Prostate gland (tissue), 2 donors: ENCODE data around the gene KHDRBS1. TPM values are rescaled to one million over a fixed set of nuclear protein-coding genes. Genes with fewer than 3 reads are reported as not detected.
"Not testable (repeated sequence)": the region's sequence is repeated elsewhere in the genome, so short reads cannot be mapped to it uniquely, and the experiment has no call there.

Source experiments
- DNase-seq: peaks from one replicate; pipeline ENCODE4 v3.0.0-alpha.2; 2019; ENCODE audit warnings: low spot score
- H3K27ac ChIP-seq, 2 donors: fragments of 200-600 bp; sonication (generic); 2 replicates each; pipeline ENCODE4 v1.5.1; 2017 to 2019
- H3K27me3 ChIP-seq: fragments of 200-600 bp; sonication (generic); replicated peaks from 2 replicates; pipeline ENCODE4 v1.5.1; 2019; ENCODE audit not compliant: insufficient read depth
- H3K36me3 ChIP-seq, 2 donors: fragments of 200-600 bp; sonication (generic); 1 replicate in 1 of 2; 2 replicates in 1 of 2; pipeline versions ENCODE4 v1.5.1 to v1.8.1; 2017 to 2019
- H3K4me1 ChIP-seq: fragments of 200-600 bp; sonication (generic); replicated peaks from 2 replicates; pipeline ENCODE4 v1.5.1; 2019
- H3K4me3 ChIP-seq, 2 donors: fragments of 200-600 bp; sonication (generic); 2 replicates each; pipeline ENCODE4 v1.5.1; 2017 to 2019
- H3K9me3 ChIP-seq: fragments of 200-600 bp; sonication (generic); 2 replicates; pipeline ENCODE4 v1.5.1; 2017
- CTCF ChIP-seq, 4 experiments: fragments of 200-600 bp in 2 of 4; fragments of 450-650 bp in 2 of 4; sonication (generic) in 2 of 4; IDR thresholded peaks; 1 replicate in 3 of 4; 2 replicates in 1 of 4; pipeline ENCODE4 v1.5.1; 2016 to 2019; ENCODE audit warnings: antibody characterized with exemption in 4 of 4, mild to moderate bottlenecking in 2 of 4, moderate library complexity in 2 of 4
- POLR2A ChIP-seq: fragments of 450-650 bp; IDR thresholded peaks from one replicate; pipeline ENCODE4 v1.6.1; 2016; ENCODE audit warnings: antibody characterized with exemption, mild to moderate bottlenecking
- POLR2AphosphoS5 ChIP-seq: sonication (generic); formaldehyde crosslinking; IDR thresholded peaks from one replicate; pipeline ENCODE4 v1.6.1; 2017; ENCODE audit warnings: antibody characterized with exemption
- WGBS: methylation state at CpG from one replicate; pipeline ENCODE4 v1.1.5; 2018; 5-methylcytosine and 5-hydroxymethylcytosine counted together
- intact Hi-C: fragments of 100-400 bp; cut with DNase I; formaldehyde crosslinking; loops from one replicate; pipeline ENCODE4 v1.14.2; 2022
- microRNA-seq: library from miRNA; unstranded; fragments of <30 nt; microRNA quantifications from one replicate; pipeline ENCODE4, GENCODE V29; 2016
- small RNA-seq, 2 donors: library from RNA; depleted of rRNA; stranded (forward); fragments of <200 nt; gene quantifications; one replicate each; pipeline ENCODE3, GENCODE V24; 2016
- total RNA-seq, 2 donors: library from RNA; depleted of rRNA; stranded (reverse); fragments of >200 nt; gene quantifications; one replicate each; pipeline ENCODE4 v1.1.0, GENCODE V29; 2016

The KHDRBS1 gene
- total RNA-seq, 2 donors from 2014 or later, result 77.3 to 77.6 TPM

GRCh38 chr1:32077451-32077850 is 63.8 kb downstream of the KHDRBS1 start:
- TF ChIP-seq CTCF (IDR thresholded peaks at IDR 0.05), result no peak
- TF ChIP-seq POLR2A, result no peak
- no peak for TF ChIP-seq POLR2AphosphoS5
- no peak overlapping the region for H3K27ac ChIP-seq
- no peaks in the 10 kb centered on the region for H3K9me3 ChIP-seq
- peaks cover 0 to 4% of the 10 kb centered on the region in 2 donors for H3K36me3 ChIP-seq
- 88% methylated on average over 3 of the region's 3 CpGs for WGBS
- H3K4me1 ChIP-seq, result peaks cover 4% of the 10 kb centered on the region
- intact Hi-C loops, result no loop called here
- no peaks in the 10 kb centered on the region for H3K27me3 ChIP-seq
- H3K4me3 ChIP-seq, result no peak overlapping the region
- no peak for DNase-seq

DNA sequence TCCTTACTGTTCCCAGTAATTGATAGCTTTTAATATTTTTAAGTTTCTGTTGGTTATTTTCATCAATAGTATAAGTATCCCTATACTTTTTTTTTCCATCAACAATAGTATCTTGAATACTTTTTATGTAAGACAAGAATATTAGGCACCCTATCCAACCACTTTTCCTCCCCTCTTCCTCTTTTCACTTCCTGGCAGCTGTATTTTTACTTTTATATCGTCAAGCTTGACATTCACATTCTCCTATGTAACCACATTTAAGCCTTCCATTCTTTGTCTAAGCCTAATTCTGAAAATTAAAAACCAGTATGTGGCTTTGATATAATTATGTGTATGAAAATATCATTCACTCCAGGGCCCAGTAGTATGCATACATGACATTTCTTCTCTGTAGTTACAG is 68.4 kb downstream of the KHDRBS1 start:
- no peaks in the 10 kb centered on the region for H3K4me1 ChIP-seq
- TF ChIP-seq CTCF (IDR thresholded peaks at IDR 0.05) (no peak), POLR2A (no peak), POLR2AphosphoS5 (no peak)
- intact Hi-C loops, result no loop called here
- DNase-seq, result no peak
- no peaks in the 10 kb centered on the region for H3K36me3 ChIP-seq
- no peak overlapping the region for H3K4me3 ChIP-seq
- no peaks in the 10 kb centered on the region for H3K9me3 ChIP-seq
- no peaks in the 10 kb centered on the region for H3K27me3 ChIP-seq
- WGBS, result 67% methylated on average over 1 of the region's 1 CpG
- H3K27ac ChIP-seq, result no peak overlapping the region

DNA sequence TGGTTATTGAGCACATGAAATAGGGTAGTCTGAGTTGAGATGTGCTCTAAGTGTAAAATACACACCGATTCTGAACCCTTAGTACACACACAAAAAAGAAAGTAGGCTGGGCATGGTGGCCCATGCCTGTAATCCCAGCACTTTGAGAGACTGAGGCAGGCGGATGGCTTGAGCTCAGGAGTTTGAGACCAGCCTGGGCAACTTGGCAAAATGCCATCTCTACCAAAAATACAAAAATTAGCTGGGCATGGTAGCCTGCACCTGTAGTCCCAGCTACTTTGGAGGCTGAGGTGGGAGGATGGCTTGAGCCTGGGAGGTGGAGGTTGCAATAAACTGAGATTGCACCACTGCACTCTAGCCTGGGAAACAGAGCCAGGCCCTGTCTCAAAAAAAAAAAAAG is 72.7 kb downstream of the KHDRBS1 start:
- WGBS, result 100% methylated on average over 2 of the region's 2 CpGs
- H3K36me3 ChIP-seq, H3K4me3 ChIP-seq, H3K9me3 ChIP-seq, H3K4me1 ChIP-seq, intact Hi-C loops, H3K27me3 ChIP-seq, H3K27ac ChIP-seq, DNase-seq: not testable (repeated sequence)

DNA sequence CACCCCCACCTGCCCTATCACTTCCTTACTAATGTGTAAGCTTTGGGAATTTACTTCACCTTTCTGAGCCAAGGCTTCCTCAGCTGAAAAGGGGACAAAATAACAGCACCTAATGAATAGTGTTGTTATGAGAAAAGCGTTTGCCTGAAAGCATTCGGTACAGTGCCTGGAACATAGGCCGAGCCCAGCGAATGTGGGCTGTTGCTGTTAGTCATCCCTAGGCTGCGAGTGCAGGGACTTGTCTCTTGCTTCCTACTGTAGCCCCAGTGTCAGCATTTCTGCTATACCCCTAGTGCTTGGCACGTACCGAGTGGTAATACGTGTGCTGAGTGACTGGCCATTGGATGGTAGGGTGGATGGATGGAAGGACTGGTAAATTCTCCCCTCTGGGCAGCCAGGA is 77.5 kb downstream of the KHDRBS1 start:
- no peaks in the 10 kb centered on the region for H3K27me3 ChIP-seq
- DNase-seq, result no peak
- H3K9me3 ChIP-seq, result no peaks in the 10 kb centered on the region
- peaks cover 6 to 7% of the 10 kb centered on the region in 2 donors for H3K36me3 ChIP-seq
- no peaks in the 10 kb centered on the region for H3K4me1 ChIP-seq
- 94% methylated on average over 8 of the region's 8 CpGs for WGBS
- intact Hi-C loops, result no loop called here
- H3K27ac ChIP-seq, result no peak overlapping the region
- TF ChIP-seq POLR2A, result no peak
- no peak for TF ChIP-seq CTCF (IDR thresholded peaks at IDR 0.05)
- no peak for TF ChIP-seq POLR2AphosphoS5
- H3K4me3 ChIP-seq, result no peak overlapping the region

DNA sequence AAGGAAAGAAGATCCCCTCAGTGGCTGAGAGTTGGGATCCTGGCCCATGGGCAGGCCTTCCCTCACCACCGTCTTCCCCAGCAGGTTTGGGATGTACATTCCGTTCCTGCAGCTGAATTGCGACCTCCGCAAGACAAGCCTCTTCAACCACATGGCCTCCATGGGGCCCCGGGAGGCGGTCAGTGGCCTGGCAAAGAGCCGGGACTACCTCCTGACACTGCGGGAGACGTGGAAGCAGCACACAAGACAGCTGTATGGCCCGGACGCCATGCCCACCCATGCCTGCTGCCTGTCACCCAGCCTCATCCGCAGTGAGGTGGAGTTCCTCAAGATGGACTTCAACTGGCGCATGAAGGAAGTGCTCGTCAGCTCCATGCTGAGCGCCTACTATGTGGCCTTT is 77.9 kb downstream of the KHDRBS1 start:
- intact Hi-C loops, result no loop called here
- TF ChIP-seq POLR2AphosphoS5 (no peak), CTCF (IDR thresholded peaks at IDR 0.05) (no peak)
- Histone ChIP-seq H3K9me3 (no peaks in the 10 kb centered on the region), H3K27me3 (no peaks in the 10 kb centered on the region), H3K4me1 (no peaks in the 10 kb centered on the region), H3K27ac (no peak overlapping the region), H3K36me3 (peaks cover 6 to 7% of the 10 kb centered on the region in 2 donors), H3K4me3 (no peak overlapping the region)
- 88% methylated on average over 14 of the region's 15 CpGs for WGBS
- no peak for DNase-seq

Small RNAs within 50 kb of the gene (microRNA-seq; reads per million reads assigned to microRNA genes)
- not detected for gene MIR5585

Small RNAs within 50 kb of the gene (small RNA-seq; reads per million reads assigned to genes)
- gene MIR5585 (0 reads per million in 2 donors), gene RF00017 (0 reads per million in 2 donors)

Other genes with a start within 250 kb of the KHDRBS1 start
- 10 to 100 TPM in 1 of 2 donors, 1 to 10 TPM in 1; 3.0 to 10.2 TPM for gene ADGRB2, start 249.5 kb upstream of the KHDRBS1 start, total RNA-seq
- 10 to 100 TPM in 1 of 2 donors, not detected in 1; 21.6 TPM for gene SPOCD1, start 197.8 kb upstream of the KHDRBS1 start, total RNA-seq
- gene PTP4A2, start 75.5 kb upstream of the KHDRBS1 start, total RNA-seq, result 100 to 1,000 TPM; 133 to 196 TPM
- 10 to 100 TPM in 1 of 2 donors, 1 to 10 TPM in 1; 8.2 to 15.4 TPM for gene TMEM39B, start 59.1 kb downstream of the KHDRBS1 start, total RNA-seq
- gene KPNA6, start 94.2 kb downstream of the KHDRBS1 start, total RNA-seq, result 10 to 100 TPM; 37.9 to 56.9 TPM
- 10 to 100 TPM; 49.6 to 70.8 TPM for gene TXLNA, start 165.8 kb downstream of the KHDRBS1 start, total RNA-seq
- 10 to 100 TPM in 1 of 2 donors, 1 to 10 TPM in 1; 2.9 to 85.5 TPM for gene CCDC28B, start 186.7 kb downstream of the KHDRBS1 start, total RNA-seq
- gene IQCC, start 191.8 kb downstream of the KHDRBS1 start, total RNA-seq, result 1 to 10 TPM; 5.2 to 5.6 TPM
- not detected for gene DCDC2B, start 195.2 kb downstream of the KHDRBS1 start, total RNA-seq
- 10 to 100 TPM; 17.9 to 31.7 TPM for gene TMEM234, start 208.5 kb downstream of the KHDRBS1 start, total RNA-seq
- gene EIF3I, start 208.5 kb downstream of the KHDRBS1 start, total RNA-seq, result 100 to 1,000 TPM; 158 to 181 TPM
- 1 to 10 TPM; 2.3 to 3.6 TPM for gene FAM167B, start 233.4 kb downstream of the KHDRBS1 start, total RNA-seq
- 1 to 10 TPM; 1.3 to 4.4 TPM for gene LCK, start 237.4 kb downstream of the KHDRBS1 start, total RNA-seq